Measurements from ENCODE around the gene KDM6A.
"Not testable (repeated sequence)": the region's sequence is repeated elsewhere in the genome, so short reads cannot be mapped to it uniquely, and the experiment has no call there.

KDM6A gene

DNA sequence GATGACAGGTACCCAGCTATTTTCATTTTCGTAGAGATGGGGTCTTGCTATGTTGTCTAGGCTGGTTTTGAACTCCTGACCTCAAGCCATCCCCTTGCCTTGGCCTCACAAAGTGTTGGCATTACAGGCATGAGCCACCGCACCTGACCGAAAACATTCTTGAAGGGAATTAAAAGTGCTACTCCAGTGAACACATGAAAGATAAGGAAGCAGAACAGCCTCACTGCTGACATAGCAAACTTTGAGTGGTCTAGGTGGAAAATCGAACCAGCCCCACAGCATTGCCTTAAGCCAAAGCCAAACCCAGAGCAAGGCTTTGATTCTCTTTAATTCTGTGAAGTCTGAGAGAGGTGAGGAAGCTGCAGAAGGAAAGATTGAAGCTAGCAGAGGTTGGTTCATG, 65.1 kb downstream of the KDM6A start:
- no peak overlapping the region for H3K4me3 ChIP-seq (ENCODE audit: low read depth, low read length)
- no peak for DNase-seq (ENCODE audit: low read depth)
- in situ Hi-C loops (cut with HindIII; ENCODE audit: low sequenced_read_pairs), result no loop called here
- TF ChIP-seq, protein P1, sequence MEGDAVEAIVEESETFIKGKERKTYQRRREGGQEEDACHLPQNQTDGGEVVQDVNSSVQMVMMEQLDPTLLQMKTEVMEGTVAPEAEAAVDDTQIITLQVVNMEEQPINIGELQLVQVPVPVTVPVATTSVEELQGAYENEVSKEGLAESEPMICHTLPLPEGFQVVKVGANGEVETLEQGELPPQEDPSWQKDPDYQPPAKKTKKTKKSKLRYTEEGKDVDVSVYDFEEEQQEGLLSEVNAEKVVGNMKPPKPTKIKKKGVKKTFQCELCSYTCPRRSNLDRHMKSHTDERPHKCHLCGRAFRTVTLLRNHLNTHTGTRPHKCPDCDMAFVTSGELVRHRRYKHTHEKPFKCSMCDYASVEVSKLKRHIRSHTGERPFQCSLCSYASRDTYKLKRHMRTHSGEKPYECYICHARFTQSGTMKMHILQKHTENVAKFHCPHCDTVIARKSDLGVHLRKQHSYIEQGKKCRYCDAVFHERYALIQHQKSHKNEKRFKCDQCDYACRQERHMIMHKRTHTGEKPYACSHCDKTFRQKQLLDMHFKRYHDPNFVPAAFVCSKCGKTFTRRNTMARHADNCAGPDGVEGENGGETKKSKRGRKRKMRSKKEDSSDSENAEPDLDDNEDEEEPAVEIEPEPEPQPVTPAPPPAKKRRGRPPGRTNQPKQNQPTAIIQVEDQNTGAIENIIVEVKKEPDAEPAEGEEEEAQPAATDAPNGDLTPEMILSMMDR (IDR thresholded peaks at IDR 0.05; ENCODE audit: low read depth, low read length, missing control alignments), result no peak

DNA sequence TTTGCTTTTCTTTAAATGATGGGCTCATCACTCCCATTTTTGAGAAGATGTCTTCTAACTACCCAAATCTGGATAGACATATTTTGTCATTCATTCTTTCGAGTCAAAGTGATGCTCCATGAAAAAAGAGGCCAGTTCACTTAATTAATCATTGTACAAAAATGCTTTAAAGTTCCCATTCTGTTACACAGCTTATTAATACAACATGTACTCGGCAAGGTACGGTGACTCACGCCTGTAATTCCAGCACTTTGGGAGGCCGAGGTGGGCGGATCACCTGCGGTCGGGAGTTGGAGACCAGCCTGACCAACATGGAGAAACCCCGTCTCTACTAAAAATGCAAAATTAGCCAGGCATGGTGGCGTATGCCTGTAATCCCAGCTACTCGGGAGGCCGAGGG, 67.6 kb downstream of the KDM6A start:
- in situ Hi-C loops (cut with HindIII; ENCODE audit: low sequenced_read_pairs); DNase-seq (ENCODE audit: low read depth); H3K4me3 ChIP-seq (ENCODE audit: low read depth, low read length): not testable (repeated sequence)

DNA sequence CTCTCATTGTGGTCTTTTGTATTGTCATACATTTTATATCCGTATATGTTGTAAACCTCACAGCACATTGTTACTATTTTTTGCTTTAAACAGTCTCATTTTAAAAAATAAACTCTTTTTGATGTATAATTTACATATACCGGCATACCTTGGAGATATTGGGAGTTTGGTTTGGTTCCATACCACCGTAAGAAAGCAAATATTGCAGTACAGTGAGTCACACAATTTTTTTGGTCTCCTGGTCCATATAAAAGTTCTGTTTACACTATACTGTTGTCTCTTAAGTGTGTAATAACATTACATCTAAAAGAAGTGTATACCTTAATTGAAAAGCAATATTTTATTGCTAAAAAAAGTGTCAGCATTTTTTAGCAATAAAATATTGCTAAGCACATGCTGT, 70.0 kb downstream of the KDM6A start:
- in situ Hi-C loops (cut with HindIII; ENCODE audit: low sequenced_read_pairs), result no loop called here
- no peak overlapping the region for H3K4me3 ChIP-seq (ENCODE audit: low read depth, low read length)
- DNase-seq (ENCODE audit: low read depth), result no peak
- TF ChIP-seq, protein P1 (IDR thresholded peaks at IDR 0.05; ENCODE audit: low read depth, low read length, missing control alignments), result no peak

DNA sequence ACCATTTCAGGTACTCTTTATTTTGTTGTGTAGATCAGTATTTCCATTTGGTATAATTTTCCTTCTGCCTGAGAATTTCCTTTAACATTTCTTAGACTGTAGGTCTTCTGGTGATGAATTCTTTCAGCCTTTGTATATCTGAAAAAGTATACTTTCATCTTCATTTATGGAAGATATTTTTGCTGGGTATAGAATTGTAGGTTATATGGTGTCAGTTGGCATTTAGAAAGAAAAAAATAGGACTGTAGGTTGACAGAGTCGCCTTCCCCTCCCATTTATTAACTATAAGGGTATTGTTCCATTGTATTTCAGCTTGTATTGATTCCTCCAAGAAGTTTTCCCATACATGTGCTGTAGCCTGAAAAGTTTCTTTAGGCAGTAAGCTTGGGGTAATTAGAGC, 71.9 kb downstream of the KDM6A start:
- in situ Hi-C loops (cut with HindIII; ENCODE audit: low sequenced_read_pairs), result no loop called here
- TF ChIP-seq, protein P1 (IDR thresholded peaks at IDR 0.05; ENCODE audit: low read depth, low read length, missing control alignments), result no peak
- H3K4me3 ChIP-seq (ENCODE audit: low read depth, low read length), result no peak overlapping the region
- DNase-seq (ENCODE audit: low read depth), result no peak

DNA sequence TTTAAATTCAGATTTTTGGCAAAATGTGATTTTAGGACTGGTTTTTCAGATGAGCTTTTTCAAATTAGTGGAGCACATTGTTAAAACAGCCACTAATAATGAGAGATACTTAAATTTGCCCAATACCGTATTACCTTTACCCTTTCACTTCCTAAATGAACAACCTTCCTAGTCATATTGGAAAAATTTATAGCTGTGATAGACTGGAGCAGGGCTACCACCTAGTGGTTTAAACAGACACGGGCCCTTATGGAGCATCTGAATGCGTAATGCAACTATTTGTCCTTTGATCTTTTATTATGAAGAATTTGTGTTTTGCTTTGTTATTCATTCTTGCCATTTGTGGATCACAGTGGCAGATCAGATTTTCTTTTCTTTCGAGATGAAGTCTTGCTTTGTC, 72.7 kb downstream of the KDM6A start:
- TF ChIP-seq, protein P1 (IDR thresholded peaks at IDR 0.05; ENCODE audit: low read depth, low read length, missing control alignments), result no peak
- in situ Hi-C loops (cut with HindIII; ENCODE audit: low sequenced_read_pairs), result no loop called here
- DNase-seq (ENCODE audit: low read depth), result no peak

DNA sequence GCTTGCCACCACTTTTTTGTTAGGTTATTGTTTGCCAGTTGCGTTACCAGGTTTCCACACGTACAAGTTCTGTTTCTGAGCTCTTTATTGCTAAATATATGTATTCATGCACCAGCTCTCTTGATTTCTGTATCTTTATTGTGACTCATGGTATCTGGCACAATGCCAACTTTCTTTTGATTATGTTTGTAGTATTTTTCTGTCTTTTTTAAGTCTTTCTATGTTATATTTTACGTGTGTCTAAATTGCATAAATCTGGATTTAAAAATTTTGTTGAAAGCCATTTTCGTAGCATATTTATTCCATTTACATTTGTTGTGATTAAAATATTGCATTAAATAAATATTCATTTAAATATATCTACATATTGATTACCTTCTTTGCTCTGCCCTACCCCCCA, 73.8 kb downstream of the KDM6A start:
- no peak for DNase-seq (ENCODE audit: low read depth)
- in situ Hi-C loops (cut with HindIII; ENCODE audit: low sequenced_read_pairs), result no loop called here
- no peak overlapping the region for H3K4me3 ChIP-seq (ENCODE audit: low read depth, low read length)
- TF ChIP-seq, protein P1 (IDR thresholded peaks at IDR 0.05; ENCODE audit: low read depth, low read length, missing control alignments), result no peak

More for the DNA sequence above, 72.7 kb downstream of the KDM6A start:
- H3K4me3 ChIP-seq (ENCODE audit: low read depth, low read length), result no peak overlapping the region

DNA sequence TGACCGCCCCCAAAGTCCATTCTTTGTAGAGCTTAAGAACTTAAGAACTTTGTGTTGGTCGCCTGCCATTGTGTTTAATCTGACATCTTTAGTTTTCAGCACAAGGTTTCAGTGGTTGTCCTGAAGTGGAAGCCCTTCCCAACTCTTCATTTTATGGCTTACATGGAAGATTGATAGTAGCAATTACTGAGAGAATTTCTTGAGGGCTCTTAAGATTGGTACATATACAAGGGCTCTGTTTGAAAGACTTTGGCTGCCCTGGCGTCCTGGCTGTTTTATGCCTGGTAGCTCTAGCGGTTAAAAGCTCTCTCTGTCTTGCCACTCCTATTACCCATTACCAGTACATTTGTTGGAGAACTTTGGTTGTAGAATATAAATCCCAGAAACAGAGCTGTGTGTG, 75.0 kb downstream of the KDM6A start:
- no peak overlapping the region for H3K4me3 ChIP-seq (ENCODE audit: low read depth, low read length)
- no peak for DNase-seq (ENCODE audit: low read depth)
- in situ Hi-C loops (cut with HindIII; ENCODE audit: low sequenced_read_pairs), result no loop called here
- TF ChIP-seq, protein P1 (IDR thresholded peaks at IDR 0.05; ENCODE audit: low read depth, low read length, missing control alignments), result no peak

Data from astrocyte of the cerebellum (primary cell).